ELF-1 (cell line): ENCODE measurements around the gene C1orf216.
"Not testable (repeated sequence)": the region's sequence is repeated elsewhere in the genome, so short reads cannot be mapped to it uniquely, and the experiment has no call there.

ENCODE experiments used
- DNase-seq: peaks from one replicate; pipeline ENCODE4 v3.0.0-alpha.2; 2016; ENCODE audit warnings: low read depth, low spot score

The C1orf216 gene

DNA sequence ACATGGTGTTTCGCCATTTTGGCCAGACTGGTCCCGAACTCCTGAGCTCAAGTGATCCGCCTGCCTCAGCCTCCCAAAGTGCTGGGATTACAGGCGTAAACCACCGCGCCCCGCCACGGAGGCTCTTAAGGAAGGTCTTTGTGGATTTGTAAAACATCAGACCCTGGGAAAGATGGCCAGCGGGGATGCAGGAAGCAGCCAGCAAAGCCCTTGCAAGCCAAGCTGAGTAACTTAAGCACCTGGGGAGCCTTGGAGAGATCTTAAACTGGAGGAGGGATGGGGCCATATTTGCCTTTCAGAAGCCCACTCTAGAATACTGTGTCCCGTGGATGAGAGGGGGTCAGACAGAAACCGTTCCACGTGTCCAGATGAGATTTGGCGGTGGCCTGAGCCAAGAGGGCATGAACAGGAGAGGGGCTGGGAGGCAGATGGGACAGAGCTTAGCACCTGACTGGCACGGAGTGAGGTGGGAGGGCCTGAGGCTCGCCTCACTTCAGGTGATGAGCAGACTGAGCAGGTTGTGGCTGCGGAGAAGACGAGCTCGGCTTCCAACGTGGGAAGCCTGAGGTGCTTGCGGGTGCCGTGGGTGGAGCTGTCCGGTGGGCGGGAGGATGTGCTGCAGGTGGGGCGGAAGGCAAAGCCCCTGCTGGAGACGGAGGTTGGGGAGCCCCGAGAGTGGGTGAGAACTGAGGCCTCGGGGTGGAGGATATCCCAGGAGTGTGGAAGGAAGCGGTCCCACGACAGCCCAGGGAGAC, 11.7 kb downstream of the C1orf216 start:
- DNase-seq = peak; percentile 47

DNA sequence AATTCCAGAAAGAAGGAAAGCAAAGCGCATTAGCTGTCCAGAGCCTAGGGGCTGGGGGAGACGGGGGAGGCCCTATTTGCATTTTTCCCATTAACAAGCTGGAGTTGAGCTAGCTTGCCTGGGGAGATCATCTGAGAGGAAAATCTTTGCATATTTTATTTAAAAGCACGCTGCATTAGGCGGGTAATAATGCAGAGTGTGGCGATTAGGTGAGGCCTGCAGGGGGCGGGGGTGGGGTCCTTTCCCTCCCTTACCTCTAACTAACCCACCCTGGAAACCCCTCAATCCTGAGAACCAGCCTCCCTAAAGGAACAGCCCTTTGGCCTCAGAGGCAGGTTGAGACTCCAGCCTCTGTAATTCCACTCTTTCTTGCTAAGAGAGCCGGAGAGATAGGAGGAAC, 16.2 kb downstream of the C1orf216 start:
- DNase-seq = peak; percentile 63

DNA sequence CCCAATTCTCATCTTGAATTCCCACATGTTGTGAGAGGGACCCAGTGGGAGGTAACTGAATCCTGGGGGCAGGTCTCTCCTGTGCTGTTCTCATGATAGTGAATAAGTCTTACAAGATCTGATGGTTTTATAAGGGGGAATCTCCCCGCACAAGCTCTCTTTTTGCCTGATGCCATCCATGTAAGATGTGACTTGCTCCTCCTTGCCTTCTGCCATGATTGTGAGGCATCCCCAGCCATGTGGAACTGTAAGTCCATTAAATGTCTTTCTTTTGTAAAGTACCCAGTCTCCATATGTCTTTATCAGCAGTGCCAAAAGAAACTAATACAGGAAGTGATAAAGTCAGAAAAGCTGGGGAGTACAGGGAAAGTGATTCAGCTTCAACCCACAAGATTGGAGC, 19.5 kb downstream of the C1orf216 start:
- not testable (repeated sequence) for DNase-seq

DNA sequence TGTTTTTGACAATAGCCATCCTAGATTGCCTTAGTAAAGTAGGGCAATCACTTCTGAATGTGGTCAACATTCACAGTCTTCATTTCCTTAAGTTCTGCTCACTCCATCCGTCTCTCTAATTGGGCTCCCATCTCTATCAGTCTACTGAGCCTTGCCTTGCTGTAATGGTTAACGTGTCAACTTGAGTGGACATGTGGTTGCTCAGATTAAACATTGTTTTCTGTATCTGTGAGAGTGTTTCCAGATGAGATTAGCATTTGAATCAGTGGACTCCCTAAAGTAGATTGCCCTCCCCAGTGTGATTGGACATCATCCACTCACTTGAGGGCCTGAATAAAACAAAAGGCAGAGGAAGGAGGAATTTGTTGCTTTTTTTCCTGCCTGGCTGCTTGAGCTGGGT, 26.4 kb downstream of the C1orf216 start:
- no peak for DNase-seq

DNA sequence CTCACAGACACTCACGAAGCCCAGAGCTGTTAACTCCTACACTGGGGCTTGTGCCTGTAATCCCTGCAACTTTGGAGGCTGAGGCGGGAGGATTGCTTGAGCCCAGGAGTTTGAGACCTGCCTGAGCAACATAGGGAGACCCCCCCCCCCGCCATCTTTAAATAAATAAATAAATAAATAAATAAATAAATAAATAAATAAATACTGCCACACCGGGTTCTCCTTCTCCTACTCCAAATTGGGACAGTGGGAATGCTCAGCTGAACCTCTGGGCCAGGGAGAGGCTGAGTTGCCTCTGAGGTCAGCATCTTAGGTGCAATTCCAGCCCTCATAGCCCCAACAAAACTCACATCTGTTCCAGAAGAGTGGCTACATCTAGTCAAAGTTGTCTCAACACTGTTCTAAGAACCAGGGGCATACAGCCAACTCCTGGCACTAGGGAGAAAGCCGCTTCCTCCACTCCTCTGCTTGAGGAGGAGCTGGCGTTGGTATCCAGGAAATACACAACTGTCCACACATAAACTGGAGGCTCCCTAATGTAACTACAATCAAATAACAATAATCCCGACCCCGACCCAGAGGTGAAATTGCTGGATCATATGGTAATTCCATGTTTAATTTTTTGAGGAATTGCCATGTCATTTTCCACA, 27.0 kb downstream of the C1orf216 start:
- no peak for DNase-seq

DNA sequence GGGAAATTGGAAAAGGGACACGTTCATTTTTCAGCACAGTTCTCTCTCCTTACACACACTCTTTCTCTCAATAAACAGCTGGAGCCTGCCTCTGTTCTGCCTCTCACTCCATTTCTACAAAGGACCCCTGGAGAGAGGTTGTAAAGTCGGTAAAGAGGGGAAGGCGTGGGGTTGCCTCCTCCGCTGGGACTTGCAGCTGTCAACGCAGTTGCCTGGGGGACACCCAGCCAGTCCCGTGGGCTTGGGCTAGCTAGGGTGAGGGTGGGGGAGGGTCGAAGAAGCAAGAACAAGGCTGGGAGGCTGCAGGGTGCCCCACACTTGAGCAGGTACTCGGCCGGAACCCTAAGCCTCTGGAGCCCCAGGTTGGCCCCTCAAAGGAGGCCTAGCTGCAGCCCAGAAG, 27.6 kb downstream of the C1orf216 start:
- DNase-seq = peak; percentile 46

DNA sequence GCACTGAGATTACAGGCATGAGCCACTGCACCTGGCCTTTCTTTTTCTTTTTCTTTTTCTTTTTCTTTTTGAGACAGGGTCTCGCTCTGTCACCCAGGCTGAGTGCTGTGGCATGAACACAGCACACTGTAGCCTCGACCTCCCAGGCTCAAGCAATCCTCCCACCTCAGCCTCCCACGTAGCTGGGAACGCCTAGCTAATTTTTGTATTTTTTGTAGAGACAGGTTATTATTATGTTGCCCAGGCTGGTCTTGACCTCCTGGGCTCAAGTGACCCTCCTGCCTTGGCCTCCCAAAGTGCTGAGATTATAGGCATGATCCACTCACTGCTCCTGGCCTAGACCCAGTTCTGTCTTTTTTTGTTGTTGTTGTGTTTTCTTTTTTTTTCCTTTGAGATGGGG, 28.6 kb downstream of the C1orf216 start:
- not testable (repeated sequence) for DNase-seq

DNA sequence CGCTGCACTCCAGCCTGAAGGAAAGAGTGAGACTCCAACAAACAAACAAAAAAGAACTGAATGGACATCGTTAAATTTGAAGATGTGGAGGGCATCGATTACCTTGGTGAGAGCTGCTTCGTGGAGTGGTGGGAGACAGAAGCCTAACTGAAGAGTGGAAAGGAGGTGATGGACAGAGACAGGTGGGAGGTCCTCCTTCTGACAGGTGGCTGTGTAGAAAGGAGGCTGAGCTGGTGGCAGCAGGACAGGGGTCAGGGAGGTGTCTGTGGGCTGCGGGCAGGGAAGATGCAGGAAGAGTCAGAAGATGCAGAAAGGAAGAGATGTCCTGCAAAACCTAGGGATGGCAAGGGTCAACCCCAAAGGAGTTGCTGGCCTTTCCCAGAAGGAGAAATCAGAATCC, 30.5 kb downstream of the C1orf216 start:
- DNase-seq = no peak

DNA sequence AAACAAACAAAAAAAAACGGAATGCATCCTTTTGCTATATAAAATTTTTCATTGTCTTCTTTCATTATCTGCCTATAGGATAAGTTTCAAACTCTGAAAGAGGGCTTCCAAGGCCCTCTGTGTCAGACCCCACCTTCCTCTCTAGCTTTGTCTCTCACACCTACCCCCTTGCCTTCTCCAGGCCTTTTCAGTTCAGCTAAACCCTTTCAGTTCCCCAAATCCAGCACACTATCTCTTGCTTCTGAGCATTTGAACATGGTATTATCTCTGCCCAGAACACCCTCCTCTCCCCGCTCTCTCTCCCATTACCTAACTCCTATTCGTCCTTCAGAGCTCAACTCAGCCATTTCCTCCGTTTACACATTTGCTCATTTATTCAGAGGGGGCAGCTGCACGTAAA, 35.7 kb downstream of the C1orf216 start:
- DNase-seq = no peak

DNA sequence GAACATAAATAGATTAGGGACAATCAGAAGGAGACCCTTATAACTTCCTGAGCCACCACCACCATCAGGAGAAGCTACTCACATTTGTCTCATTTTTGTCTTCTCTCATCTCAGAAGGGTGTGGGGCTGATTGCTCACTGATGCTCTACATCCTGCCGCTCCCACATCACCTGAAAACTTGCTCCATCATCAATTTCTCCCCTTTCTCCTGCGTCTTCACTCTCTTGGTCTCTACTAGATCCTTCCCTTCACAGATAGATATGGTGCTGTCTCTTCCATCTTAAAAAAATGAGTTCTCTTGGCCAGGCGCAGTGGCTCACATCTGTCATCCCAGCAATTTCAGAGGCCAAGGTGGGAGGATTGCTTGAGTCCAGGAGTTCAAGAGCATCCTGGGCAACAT, 38.4 kb downstream of the C1orf216 start:
- no peak for DNase-seq

DNA sequence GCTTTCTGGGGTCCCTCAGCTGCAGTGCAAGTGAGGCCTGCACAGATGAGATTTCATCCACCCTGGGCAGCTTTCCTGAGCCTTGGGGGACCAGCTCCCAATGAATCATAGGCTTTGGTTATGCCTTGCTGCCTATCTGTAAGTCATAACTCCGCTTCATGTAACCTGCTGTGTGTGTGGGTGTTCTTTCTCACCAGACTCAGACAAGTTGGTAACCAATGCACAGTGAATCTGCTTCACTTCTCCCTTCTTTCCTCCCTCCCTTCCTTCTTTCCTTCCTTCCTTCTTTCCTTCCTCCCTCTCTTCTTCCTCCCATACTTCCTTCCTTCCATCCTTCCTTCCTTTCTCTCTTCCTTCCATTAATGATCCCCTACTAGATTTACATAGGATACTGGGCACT, 42.9 kb downstream of the C1orf216 start:
- no peak for DNase-seq

DNA sequence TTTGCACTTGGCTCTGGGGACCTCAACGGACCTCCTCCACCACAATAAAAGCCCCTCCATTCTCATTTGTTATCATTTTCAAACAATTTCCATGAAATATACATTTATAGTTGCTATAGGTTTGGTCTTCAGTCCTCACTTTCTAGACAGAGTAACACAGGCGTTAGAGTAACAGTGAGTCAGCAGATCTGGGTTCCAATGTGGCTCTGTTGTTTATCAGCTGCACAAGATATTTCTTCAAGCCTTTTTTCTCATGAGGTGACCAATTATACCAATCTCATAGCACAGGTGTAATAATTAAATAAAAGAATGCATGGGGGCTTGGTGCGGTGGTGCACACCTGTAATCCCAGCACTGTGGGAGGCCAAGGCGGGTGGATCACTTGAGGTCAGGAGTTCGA, 44.6 kb downstream of the C1orf216 start:
- DNase-seq = no peak

DNA sequence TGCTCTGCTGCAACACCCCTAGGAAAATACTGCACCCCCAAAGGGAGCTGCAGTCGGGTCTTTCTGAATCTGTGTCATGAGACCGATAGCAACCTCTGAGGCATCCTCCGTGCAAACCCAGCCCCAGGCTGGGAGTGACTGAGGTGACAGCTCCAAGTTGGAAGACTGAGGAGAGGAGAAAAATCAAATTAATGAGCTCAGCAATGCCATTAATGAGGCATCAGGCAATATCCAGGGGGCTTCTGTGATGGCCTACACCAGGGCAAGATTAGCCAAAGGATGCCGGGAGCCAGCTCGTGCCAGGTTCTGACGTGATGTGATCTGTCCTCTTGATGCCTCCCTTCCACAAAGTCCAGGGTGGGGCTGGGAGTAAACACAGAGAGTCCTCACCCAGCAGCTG, 46.6 kb downstream of the C1orf216 start:
- DNase-seq = no peak

DNA sequence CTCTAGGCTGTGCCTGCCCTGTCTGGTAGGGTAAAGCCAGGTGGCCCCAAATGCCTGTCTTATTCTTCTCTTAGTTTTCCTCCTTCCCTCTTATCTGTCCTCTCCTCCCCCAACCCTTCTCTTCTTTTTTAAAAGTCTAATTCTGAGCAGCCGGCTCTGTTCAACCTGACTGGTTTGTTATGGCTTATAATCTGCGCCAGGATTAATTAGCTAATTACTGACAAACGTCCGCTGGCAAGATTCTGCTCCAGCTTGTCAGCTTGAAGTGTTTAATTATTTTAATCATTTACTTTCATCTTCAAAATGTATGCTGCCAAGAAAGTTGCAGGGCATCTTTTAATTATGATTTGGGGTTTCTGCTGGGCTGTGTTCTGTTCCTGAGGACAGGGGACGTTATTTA, 50.2 kb downstream of the C1orf216 start:
- no peak for DNase-seq

DNA sequence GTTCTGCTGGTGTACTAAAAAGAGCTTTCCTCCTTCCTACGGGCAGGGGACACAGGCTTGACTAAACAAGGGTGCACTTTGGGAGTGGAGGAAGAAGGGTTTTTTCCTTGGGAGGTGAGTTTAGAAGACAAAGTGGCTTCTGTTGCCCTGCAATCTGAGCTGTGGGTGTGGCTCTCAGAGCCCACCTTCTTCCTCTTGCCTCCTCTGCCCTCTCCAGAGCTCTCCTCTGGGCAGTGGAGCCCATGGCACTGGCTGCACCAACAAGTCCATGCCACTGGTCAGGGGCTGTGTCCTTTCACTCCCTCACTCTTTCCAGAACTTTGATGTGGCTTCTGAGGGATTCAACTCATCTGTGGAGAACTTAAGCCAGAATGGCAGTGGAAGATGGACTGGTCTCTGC, 51.8 kb downstream of the C1orf216 start:
- no peak for DNase-seq

DNA sequence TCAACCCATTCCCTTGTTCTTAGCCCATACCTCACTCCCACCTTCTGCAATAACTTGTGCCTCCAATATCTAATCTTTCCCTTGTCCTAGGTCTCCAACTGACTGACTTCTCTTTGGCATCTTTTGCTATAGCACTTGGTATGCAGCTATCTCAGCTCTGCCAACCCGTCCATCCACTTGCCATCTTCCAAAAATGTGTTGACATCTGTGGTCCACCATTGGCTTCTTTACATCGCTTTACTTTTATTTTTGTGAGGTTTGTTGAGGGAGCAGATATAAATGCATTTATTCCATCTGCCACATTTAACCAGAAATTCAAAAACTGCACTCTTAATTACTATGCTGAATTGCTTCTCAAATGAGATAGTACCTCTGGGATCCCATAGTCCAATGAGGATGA, 52.5 kb downstream of the C1orf216 start:
- DNase-seq = no peak
